Panc1 (cell line): ENCODE measurements around the gene REXO5. TPM values are rescaled to one million over a fixed set of nuclear protein-coding genes. Genes with fewer than 3 reads are reported as not detected.

Experiments used
- ATAC-seq: fragments of 200-7000 bp; cut with Tn5 transposase; 2 replicates; pipeline ENCODE4 v1.9.1; 2020; ENCODE audit warnings: mild to moderate bottlenecking, moderate library complexity
- BruUV-seq: library from RNA; stranded (reverse); fragments of 400-500 nt; replicated peaks from 2 replicates; lab custom pipeline; 2021; lab: Mats Ljungman, UMichigan
- CTCF ChIA-PET: fragments of 300-600 bp; sonication (Branson Sonifier 250); formaldehyde crosslinking; loops from one replicate; lab custom pipeline; 2022; ENCODE audit warnings: antibody characterized with exemption; lab: Charles Lee
- POLR2A ChIA-PET: fragments of 300-600 bp; sonication (Branson Sonifier 250); formaldehyde crosslinking; loops from one replicate; lab custom pipeline; 2022; ENCODE audit warnings: antibody characterized with exemption; lab: Charles Lee
- DNase-seq: peaks from one replicate; pipeline ENCODE4 v3.0.0-alpha.2; 2010; ENCODE audit warnings: low read depth, low spot score
- H3K27ac ChIP-seq: 2 replicates; pipeline ENCODE4 v1.5.1; 2011; ENCODE audit warnings: mild to moderate bottlenecking, low read length, inconsistent platforms
- H3K27me3 ChIP-seq: fragments of 200-500 bp; sonication (Bioruptor generic); 2 replicates; pipeline ENCODE4 v1.6.0; 2014; ENCODE audit warnings: low read length, inconsistent platforms; ENCODE audit not compliant: control insufficient read depth, insufficient read depth
- H3K36me3 ChIP-seq: fragments of 200-500 bp; sonication (Bioruptor generic); 2 replicates; pipeline ENCODE4 v1.5.1; 2014; ENCODE audit warnings: inconsistent platforms, mild to moderate bottlenecking, low read length, moderate library complexity; ENCODE audit not compliant: control insufficient read depth, insufficient read depth
- H3K4me1 ChIP-seq: 2 replicates; pipeline ENCODE4 v1.5.1; 2011; ENCODE audit warnings: inconsistent platforms, mild to moderate bottlenecking, low read length, moderate library complexity; ENCODE audit not compliant: control insufficient read depth, insufficient read depth
- H3K4me3 ChIP-seq, 2 experiments: 2 replicates each; pipeline ENCODE4 v1.5.1; 2011 to 2012; ENCODE audit warnings: low read depth in 2 of 2, low read length in 2 of 2, mild to moderate bottlenecking in 2 of 2, inconsistent platforms in 1 of 2, moderate library complexity in 1 of 2
- H3K9me3 ChIP-seq: fragments of 200-500 bp; sonication (Bioruptor generic); 2 replicates; pipeline ENCODE4 v1.5.1; 2014; ENCODE audit warnings: low read depth, mild to moderate bottlenecking, inconsistent platforms, low read length, moderate library complexity; ENCODE audit not compliant: control insufficient read depth, insufficient read depth
- POLR2AphosphoS5 ChIP-seq: IDR thresholded peaks from 2 replicates; pipeline ENCODE4 v1.6.1; 2012; ENCODE audit warnings: mild to moderate bottlenecking, low read depth, low read length, moderate library complexity
- SIN3A ChIP-seq: IDR thresholded peaks from 2 replicates; pipeline ENCODE4 v1.6.1; 2012; ENCODE audit warnings: low read depth, mild to moderate bottlenecking, low read length, moderate library complexity, borderline replicate concordance; ENCODE audit not compliant: insufficient read depth
- TCF7L2 ChIP-seq: IDR thresholded peaks from 2 replicates; pipeline ENCODE4 v1.6.1; 2011; ENCODE audit warnings: mild to moderate bottlenecking, low read depth, low read length, inconsistent platforms
- in situ Hi-C: cut with HindIII; loops from 2 replicates; pipeline ENCODE4 v1.10.0; 2016; ENCODE audit warnings: low sequenced_read_pairs, low pct_unique_long_range_greater_than_20kb
- intact Hi-C: fragments of 100-400 bp; cut with micrococcal nuclease; formaldehyde crosslinking; loops from one replicate; pipeline ENCODE4 v1.10.0; 2022; ENCODE audit not compliant: unreplicated experiment
- total RNA-seq: library from RNA; stranded (reverse); gene quantifications from one replicate; pipeline ENCODE4 v1.2.1, GENCODE V29; 2021; ENCODE audit not compliant: unreplicated experiment
- TF ChIP-seq, protein P1 (sequence below): fragments of 450-650 bp; IDR thresholded peaks from 2 replicates; pipeline ENCODE4 v1.5.1; 2017; ENCODE audit warnings: mild to moderate bottlenecking
- TF ChIP-seq, protein P2 (sequence below), 2 experiments: IDR thresholded peaks; 2 replicates each; pipeline ENCODE4 v1.6.1; 2011 to 2012; ENCODE audit warnings: low read depth in 2 of 2, control low read depth in 1 of 2, low read length in 1 of 2, mild to moderate bottlenecking in 1 of 2, moderate library complexity in 1 of 2; ENCODE audit not compliant: insufficient read depth in 1 of 2

Gene REXO5
- total RNA-seq, 1 experiment from 2014 or later: 13.6 TPM

DNA sequence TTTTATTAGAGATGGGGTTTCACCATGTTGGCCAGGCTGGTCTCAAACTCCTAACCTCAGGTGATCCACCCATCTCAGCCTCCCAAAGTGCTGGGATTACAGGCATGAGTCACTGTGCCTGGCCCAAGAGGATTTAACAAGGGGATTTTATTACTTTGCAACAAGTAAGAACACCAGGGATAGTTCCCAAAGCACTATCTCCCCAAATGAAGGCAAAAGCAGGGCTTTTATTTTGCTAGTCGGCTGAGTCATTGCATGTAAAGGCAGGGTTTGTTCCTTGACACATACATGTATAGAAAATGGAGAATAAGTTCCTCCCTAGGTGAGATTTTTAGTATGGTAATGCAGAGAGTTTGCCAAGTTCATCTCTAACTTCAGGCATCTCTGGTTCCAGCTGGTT lies 24.0 kb downstream of the REXO5 start:
- no peak for ATAC-seq
- CTCF ChIA-PET: no interaction called here

DNA sequence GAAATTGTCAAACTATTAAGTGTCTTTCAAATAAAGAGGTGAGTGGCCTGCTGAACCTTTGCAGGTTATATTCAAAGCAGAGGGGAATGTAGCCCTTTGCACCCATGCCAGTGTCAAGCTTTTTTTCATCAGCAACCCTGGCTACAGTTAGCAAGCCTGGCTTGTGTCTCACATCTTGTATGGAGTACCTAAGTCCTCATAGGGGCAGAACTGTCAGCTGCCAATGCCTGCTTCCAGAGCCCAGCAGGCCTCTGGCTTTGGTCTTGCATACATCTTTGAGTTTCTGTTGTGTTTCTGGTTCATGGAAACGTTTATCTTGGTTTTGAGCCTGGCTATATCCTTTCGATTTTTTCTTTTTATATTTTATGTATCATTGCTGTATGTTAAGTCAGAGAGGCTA lies 26.8 kb downstream of the REXO5 start:
- BruUV-seq: no TSS peak

More for the DNA sequence above, 24.0 kb downstream of the REXO5 start:
- TF ChIP-seq POLR2AphosphoS5 (no peak), SIN3A (no peak)
- TF ChIP-seq, protein P1, sequence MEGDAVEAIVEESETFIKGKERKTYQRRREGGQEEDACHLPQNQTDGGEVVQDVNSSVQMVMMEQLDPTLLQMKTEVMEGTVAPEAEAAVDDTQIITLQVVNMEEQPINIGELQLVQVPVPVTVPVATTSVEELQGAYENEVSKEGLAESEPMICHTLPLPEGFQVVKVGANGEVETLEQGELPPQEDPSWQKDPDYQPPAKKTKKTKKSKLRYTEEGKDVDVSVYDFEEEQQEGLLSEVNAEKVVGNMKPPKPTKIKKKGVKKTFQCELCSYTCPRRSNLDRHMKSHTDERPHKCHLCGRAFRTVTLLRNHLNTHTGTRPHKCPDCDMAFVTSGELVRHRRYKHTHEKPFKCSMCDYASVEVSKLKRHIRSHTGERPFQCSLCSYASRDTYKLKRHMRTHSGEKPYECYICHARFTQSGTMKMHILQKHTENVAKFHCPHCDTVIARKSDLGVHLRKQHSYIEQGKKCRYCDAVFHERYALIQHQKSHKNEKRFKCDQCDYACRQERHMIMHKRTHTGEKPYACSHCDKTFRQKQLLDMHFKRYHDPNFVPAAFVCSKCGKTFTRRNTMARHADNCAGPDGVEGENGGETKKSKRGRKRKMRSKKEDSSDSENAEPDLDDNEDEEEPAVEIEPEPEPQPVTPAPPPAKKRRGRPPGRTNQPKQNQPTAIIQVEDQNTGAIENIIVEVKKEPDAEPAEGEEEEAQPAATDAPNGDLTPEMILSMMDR: no peak
- Histone ChIP-seq H3K9me3 (no peaks in the 10 kb centered on the region), H3K4me1 (no peaks in the 10 kb centered on the region), H3K27ac (no peak overlapping the region), H3K4me3 (no peak overlapping the region), H3K36me3 (peaks cover 33% of the 10 kb centered on the region), H3K27me3 (no peaks in the 10 kb centered on the region)
- POLR2A ChIA-PET: no interaction called here
- no peak for DNase-seq
- intact Hi-C loops: no loop called here
- no TSS peak for BruUV-seq
- in situ Hi-C loops: no loop called here

More for the DNA sequence above, 26.8 kb downstream of the REXO5 start:
- Histone ChIP-seq H3K27me3 (no peaks in the 10 kb centered on the region), H3K4me1 (no peaks in the 10 kb centered on the region), H3K9me3 (no peaks in the 10 kb centered on the region), H3K4me3 (no peak overlapping the region), H3K27ac (no peak overlapping the region), H3K36me3 (peaks cover 17% of the 10 kb centered on the region)
- ATAC-seq: no peak
- in situ Hi-C loops: no loop called here
- DNase-seq: no peak
- TF ChIP-seq, protein P1: no peak
- TF ChIP-seq SIN3A (no peak), TCF7L2 (no peak), POLR2AphosphoS5 (no peak)
- TF ChIP-seq, protein P2, sequence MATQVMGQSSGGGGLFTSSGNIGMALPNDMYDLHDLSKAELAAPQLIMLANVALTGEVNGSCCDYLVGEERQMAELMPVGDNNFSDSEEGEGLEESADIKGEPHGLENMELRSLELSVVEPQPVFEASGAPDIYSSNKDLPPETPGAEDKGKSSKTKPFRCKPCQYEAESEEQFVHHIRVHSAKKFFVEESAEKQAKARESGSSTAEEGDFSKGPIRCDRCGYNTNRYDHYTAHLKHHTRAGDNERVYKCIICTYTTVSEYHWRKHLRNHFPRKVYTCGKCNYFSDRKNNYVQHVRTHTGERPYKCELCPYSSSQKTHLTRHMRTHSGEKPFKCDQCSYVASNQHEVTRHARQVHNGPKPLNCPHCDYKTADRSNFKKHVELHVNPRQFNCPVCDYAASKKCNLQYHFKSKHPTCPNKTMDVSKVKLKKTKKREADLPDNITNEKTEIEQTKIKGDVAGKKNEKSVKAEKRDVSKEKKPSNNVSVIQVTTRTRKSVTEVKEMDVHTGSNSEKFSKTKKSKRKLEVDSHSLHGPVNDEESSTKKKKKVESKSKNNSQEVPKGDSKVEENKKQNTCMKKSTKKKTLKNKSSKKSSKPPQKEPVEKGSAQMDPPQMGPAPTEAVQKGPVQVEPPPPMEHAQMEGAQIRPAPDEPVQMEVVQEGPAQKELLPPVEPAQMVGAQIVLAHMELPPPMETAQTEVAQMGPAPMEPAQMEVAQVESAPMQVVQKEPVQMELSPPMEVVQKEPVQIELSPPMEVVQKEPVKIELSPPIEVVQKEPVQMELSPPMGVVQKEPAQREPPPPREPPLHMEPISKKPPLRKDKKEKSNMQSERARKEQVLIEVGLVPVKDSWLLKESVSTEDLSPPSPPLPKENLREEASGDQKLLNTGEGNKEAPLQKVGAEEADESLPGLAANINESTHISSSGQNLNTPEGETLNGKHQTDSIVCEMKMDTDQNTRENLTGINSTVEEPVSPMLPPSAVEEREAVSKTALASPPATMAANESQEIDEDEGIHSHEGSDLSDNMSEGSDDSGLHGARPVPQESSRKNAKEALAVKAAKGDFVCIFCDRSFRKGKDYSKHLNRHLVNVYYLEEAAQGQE (IDR thresholded peaks at IDR 0.05; ENCODE audit: insufficient read depth in 1 of 2, low read depth in 2 of 2, low read length in 1 of 2): no peak
- ChIA-PET CTCF (no interaction called here), POLR2A (no interaction called here)
- intact Hi-C loops: no loop called here
